ENCODE data around the gene SIMC1.

SIMC1 gene

GRCh38 chr5:176389135-176390123 lies 151.2 kb downstream of the SIMC1 start:
- DNase-seq: no peak

- no peak for DNase-seq
These were observed 153.3 kb downstream of the SIMC1 start for GRCh38 chr5:176391479-176391878.

GRCh38 chr5:176391999-176392398 lies 153.8 kb downstream of the SIMC1 start:
- DNase-seq: no peak

GRCh38 chr5:176392526-176392925 lies 154.3 kb downstream of the SIMC1 start:
- DNase-seq: no peak

GRCh38 chr5:176394096-176394495 lies 155.9 kb downstream of the SIMC1 start:
- no peak for DNase-seq

- DNase-seq: no peak
These were observed 156.9 kb downstream of the SIMC1 start for GRCh38 chr5:176394881-176395675.

All from NCI-H187 (cell line).